AG09309 (cell line): ENCODE data around the gene TPST2.
A peak's percentile ranks its signal among the peaks of the same experiment; 100 is the strongest.

Experiments used
- DNase-seq: peaks from one replicate; pipeline ENCODE4 v3.0.0-alpha.2; 2010; ENCODE audit warnings: low read depth
- H3K4me3 ChIP-seq: 2 replicates; pipeline ENCODE4 v1.5.1; 2011; ENCODE audit warnings: mild to moderate bottlenecking, low read depth, low read length, moderate library complexity; ENCODE audit not compliant: control insufficient read depth
- TF ChIP-seq, protein P1 (sequence below): IDR thresholded peaks from 2 replicates; pipeline ENCODE4 v1.5.1; 2011; ENCODE audit warnings: mild to moderate bottlenecking, low read depth, low read length, inconsistent platforms; ENCODE audit not compliant: insufficient read depth, control insufficient read depth; ENCODE audit errors: missing control alignments

The TPST2 gene

DNA sequence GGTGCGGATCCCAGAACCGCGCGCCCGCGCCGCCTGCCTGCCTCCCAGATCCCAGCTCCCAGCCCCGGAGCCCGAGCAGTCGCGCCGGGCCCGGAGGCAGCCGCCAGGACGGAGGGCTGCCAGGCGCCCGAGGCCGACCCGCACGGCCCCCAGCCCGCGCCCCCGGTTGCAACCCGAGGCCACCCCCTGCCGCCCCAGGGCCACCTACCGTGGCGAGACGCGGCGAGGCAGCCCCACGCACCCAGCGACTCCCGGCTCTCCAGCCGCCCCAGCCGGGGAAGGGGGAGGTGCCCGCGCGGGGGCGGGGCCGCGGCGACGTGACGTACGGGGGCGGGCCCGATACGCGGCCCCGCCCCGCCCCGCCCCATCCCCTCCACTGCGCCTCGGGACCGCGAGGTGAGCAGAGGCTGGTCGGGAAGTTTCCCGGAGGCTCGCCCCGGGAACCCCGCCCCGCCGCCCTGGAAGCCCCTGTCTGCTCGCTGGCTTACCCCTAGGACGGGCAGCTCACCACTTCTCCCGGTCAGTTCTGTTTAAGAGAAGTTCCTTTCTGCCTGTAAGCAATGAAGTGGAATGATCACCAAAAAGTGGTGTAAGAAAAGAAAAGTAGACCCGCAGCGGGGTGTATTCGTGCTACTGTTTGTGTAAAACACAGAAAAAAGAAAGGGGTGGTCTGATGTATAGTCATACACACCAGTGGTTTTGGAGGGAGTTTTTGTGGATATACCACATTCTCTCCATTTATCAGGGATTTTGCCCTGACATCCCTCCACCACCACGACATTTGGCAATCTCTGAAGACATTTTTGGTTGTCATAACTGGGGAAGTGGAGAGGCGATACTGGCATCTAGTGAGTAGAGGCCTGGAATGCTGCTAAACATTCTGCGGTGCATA lies at the start of gene TPST2:
TPST2 (minus strand) TSS at position 288 of the 892 bp plus-strand sequence. CDS start 48,502 bp downstream, outside the sequence.
- DNase-seq = no peak
- TF ChIP-seq, protein P1, sequence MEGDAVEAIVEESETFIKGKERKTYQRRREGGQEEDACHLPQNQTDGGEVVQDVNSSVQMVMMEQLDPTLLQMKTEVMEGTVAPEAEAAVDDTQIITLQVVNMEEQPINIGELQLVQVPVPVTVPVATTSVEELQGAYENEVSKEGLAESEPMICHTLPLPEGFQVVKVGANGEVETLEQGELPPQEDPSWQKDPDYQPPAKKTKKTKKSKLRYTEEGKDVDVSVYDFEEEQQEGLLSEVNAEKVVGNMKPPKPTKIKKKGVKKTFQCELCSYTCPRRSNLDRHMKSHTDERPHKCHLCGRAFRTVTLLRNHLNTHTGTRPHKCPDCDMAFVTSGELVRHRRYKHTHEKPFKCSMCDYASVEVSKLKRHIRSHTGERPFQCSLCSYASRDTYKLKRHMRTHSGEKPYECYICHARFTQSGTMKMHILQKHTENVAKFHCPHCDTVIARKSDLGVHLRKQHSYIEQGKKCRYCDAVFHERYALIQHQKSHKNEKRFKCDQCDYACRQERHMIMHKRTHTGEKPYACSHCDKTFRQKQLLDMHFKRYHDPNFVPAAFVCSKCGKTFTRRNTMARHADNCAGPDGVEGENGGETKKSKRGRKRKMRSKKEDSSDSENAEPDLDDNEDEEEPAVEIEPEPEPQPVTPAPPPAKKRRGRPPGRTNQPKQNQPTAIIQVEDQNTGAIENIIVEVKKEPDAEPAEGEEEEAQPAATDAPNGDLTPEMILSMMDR = no peak
- H3K4me3 ChIP-seq = peak within 1 kb of the TSS; percentile 87

DNA sequence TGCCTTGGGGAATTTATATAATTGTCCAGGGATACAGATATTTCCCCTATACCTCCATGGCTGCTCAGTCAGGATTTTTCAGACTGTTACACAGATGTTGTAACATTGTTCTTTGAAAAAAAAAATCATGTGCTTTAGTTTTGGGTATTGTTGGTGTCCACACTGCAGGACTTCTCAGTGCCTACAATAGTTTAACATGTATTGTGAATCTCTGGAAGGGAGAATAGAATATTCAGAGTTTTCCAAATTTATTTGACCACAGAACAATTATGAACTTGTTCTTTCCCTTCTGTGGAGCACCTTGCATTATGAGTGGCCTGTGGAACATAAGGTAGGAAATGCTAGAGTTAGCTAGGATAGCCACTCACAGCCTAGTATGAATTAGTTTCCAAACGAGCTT lies 46.4 kb upstream of the TPST2 start:
- no peak for DNase-seq
- TF ChIP-seq, protein P1 = no peak
- no peak overlapping the region for H3K4me3 ChIP-seq

DNA sequence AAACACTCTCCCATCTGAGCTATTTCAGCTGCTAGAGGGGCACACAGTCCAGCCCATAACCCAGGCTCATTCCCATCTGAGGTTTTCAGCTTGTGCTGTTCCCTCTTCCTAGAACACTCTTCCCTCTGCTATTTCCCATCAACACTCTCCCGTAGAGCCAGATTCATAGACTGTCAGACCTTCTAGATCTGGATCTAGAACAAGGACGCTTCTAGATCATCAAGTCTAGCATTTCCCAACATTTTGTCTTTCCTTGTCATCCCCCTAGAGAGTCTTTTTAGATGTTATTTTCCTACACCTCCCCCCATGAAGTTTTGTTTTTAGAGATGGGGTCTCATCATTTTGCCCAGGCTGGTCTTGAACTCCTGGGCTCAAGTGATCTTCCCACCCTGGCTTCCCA lies 45.2 kb upstream of the TPST2 start:
- no peak overlapping the region for H3K4me3 ChIP-seq
- no peak for DNase-seq
- TF ChIP-seq, protein P1 = no peak

DNA sequence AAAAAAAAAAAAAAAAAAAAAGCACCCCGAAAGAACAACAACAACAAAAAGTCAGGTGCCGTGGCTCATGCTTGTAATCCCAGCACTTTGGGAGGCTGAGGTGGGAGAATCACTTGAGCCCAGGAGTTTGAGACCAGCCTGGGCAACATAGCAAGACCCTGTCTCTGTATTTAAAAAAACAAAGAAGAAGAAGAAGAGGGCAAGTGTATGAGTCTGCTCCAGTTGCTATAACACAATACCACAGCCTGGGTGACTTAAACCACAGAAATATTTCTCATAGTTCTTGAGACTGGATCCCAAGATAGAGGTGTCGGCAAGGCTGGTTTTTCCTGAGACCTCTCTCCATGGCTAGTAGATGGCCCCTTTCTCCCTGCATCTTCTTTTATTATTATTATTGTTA lies 44.3 kb upstream of the TPST2 start:
- TF ChIP-seq, protein P1 = no peak
- no peak for DNase-seq
- H3K4me3 ChIP-seq = no peak overlapping the region

DNA sequence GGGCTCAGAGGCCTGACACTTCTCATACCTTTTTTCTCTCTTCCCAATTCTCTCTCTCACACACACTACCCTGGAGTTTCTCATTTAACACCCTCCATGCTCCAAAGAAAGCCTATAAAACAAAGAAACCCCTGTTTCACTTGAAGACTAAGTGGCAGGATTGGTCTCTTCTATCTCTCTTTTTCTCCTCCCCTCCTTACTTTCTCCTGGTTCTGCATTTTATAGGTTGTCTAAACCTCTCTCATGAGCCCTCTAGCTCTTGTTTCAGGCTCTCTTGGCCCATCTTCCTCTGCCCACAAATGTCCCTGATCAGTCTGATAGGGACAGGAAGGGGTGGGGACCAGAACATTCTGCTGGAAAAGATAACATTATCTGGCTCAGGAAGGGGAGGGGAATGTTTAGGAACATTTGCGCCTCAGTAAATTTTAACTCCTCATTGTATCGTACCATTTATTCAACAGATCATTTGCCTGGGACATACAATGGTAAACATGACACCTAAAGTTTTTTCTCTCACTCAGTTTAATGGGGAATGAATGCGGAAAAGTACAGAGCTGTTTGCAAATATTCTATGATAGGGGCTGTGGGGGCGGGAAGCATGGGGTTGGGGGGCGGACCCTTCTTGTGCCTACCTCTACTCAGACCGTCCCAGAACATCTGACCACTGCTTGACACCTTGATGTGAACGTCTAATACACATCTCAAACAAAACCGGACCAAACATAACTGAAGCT lies 42.7 kb upstream of the TPST2 start:
- no peak overlapping the region for H3K4me3 ChIP-seq
- no peak for DNase-seq
- TF ChIP-seq, protein P1 = no peak

DNA sequence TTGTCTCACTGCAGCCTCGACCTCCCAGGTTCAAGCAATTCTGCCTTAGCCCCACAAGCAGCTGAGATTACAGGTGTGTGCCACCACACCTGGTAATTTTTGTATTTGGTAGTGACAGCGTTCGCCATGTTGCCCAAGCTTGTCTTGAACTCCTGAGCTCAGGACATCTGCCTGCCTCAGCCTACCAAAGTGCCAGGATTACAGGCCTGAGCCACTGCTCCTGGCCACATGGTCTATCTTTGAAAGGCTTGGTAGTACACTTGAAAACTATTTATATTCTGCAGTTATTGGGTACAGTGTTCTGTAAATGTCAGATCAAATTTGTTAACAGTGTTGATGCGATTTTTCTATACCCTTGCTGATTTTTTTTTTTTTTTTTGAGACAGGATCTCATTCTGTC lies 41.4 kb upstream of the TPST2 start:
- DNase-seq = no peak
- TF ChIP-seq, protein P1 = no peak
- H3K4me3 ChIP-seq = no peak overlapping the region
